ENCODE data around the gene TIMM44. TPM values are rescaled to one million over a fixed set of nuclear protein-coding genes. Genes with fewer than 3 reads are reported as not detected.
A peak's percentile ranks its signal among the peaks of the same experiment; 100 is the strongest.

TIMM44 gene
- total RNA-seq, 3 donors from 2014 or later: 55.5 to 80.4 (median 63.4) TPM

GRCh38 chr19:7928741-7929701, 14.4 kb downstream of the TIMM44 start:
- no peak for TF ChIP-seq CTCF (IDR thresholded peaks at IDR 0.05)
- Histone ChIP-seq H3K4me1 (ENCODE audit: low read depth) (peaks cover 10% of the 10 kb centered on the region), H3K36me3 (ENCODE audit: low read depth) (no peaks in the 10 kb centered on the region)

DNA sequence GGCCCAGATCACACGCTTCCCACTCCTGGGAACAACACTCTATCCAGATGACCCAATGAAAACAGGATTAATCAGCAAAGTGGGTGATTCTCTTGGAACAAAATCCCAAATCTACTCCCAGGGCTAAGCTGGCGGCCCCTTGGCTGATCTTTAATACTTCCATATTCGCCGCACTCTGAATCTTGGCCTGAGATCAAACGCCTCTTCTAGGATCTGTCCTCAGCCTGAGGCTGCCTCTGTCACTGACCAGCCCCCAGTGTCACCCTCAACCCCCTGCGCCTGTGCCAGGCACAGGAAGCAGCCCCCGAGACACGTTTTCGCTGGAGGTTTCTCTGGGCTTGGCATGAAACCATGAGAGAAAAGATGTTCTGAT, 15.1 kb downstream of the TIMM44 start:
- intact Hi-C loops (cut with DNase I, micrococcal nuclease): no loop called here
- TF ChIP-seq CTCF (IDR thresholded peaks at IDR 0.05): no peak
- Histone ChIP-seq H3K36me3 (ENCODE audit: low read depth) (no peaks in the 10 kb centered on the region), H3K9me3 (no peaks in the 10 kb centered on the region), H3K4me1 (ENCODE audit: low read depth) (peaks cover 10% of the 10 kb centered on the region), H3K4me3 (no peak overlapping the region)
- ATAC-seq (no peak), DNase-seq (no peak)

More at GRCh38 chr19:7928741-7929701, 14.4 kb downstream of the TIMM44 start:
- Histone ChIP-seq H3K9me3 (no peaks in the 10 kb centered on the region), H3K4me3 (no peak overlapping the region)
- intact Hi-C loops (cut with DNase I, micrococcal nuclease): no loop called here
- DNase-seq: peak in 2 of 3 donors; percentile 57 to 61
- ATAC-seq: peak; percentile 6

DNA sequence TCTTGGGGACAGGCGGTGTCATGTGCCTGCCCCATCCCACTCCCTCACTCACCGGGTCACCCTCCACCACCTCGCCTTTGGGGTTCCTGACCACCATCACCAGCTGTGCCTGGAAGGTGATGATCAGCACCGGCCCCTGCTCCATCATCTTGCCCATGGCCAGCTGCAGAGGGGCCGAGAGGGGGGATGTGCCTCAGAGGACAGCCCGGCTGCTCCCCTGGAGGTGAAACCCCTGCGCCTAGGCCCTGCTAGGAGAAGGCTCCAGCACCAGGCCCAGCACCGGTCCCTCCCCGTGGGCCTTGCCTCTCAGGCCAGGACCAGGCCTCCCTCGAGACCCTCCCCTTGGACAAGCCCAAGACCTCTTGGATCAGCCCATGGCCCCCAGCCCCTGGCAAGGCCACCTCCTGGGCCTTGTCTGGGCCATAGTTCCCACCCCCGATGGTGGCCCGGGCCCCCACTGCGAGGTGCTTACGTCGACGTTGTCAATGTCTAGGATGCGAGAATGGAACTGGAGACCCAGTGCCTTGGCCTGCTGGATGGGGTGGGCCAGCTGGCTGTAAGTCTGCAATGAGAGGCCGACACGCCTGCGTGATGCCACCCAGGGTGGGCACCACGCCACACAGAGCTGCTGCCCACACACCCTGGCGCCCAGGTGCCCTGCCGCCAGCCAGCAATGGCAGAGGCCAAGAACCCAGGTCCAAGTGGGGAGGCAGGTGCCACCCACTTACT, 15.7 kb downstream of the TIMM44 start:
- no peak for ATAC-seq
- H3K36me3 ChIP-seq (ENCODE audit: low read depth): no peaks in the 10 kb centered on the region
- H3K9me3 ChIP-seq: no peaks in the 10 kb centered on the region
- peak in 2 of 3 donors; percentile 34 to 56 for DNase-seq
- intact Hi-C loops (cut with DNase I, micrococcal nuclease): no loop called here
- no peak overlapping the region for H3K4me3 ChIP-seq
- H3K4me1 ChIP-seq (ENCODE audit: low read depth): peaks cover 10% of the 10 kb centered on the region
- no peak for TF ChIP-seq CTCF (IDR thresholded peaks at IDR 0.05)

DNA sequence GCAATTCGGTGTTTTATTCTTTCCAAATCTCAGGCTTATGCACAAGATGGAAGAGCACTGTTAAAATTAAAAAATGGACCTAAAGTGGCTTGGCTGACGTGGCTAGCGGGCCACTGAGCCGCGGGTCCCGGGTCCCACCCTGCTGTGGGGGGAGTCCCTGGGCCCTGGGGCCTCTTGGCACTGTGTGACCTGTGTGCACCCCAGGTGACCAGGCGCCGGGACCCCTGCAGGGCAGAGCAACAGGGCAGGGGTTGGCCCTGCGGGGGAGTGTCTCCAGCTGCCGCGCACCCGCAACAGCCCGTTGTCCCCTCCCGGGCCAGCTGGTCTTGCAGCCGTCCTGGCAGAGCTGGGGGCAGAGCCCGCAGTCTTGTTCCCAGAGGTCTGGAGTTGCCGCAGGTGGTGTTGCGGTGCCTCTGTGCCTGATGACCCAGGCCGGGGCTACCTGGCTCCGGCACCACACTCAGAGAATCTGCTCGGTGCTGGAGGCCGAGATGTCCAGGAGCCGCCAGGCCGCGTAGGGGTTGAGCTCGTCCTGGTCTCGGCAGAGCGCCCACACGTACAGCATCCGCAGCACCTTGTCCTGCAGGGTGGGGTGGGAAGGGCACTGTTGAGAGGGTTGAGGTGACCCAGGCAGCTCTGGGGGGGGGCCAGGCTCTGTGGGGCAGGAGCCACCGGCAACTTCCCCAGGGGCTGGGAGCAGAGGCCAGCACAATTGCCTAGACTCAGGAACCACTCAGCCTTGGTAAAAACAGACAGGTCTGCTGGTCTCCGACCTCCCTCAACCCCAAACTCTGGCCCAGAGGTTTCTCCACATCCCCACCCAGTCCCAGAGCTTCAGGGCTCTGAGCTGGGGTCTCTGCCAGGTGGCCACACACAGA, 16.5 kb downstream of the TIMM44 start:
- intact Hi-C loops (cut with DNase I, micrococcal nuclease): no loop called here
- peak in 2 of 3 donors; percentile 47 to 61 for DNase-seq

More for the DNA sequence above, 16.5 kb downstream of the TIMM44 start:
- Histone ChIP-seq H3K9me3 (no peaks in the 10 kb centered on the region), H3K36me3 (ENCODE audit: low read depth) (no peaks in the 10 kb centered on the region), H3K4me1 (ENCODE audit: low read depth) (peaks cover 12% of the 10 kb centered on the region), H3K4me3 (no peak overlapping the region)
- ATAC-seq: no peak
- TF ChIP-seq CTCF (IDR thresholded peaks at IDR 0.05): no peak

Measured in mucosa of descending colon (tissue), 3 donors.